ENCODE measurements around the gene TAS2R38.

- TF ChIP-seq CTCF (IDR thresholded peaks at IDR 0.05; ENCODE audit: low read depth, low read length, poor library complexity, severe bottlenecking) (no peak), EZH2phosphoT487 (IDR thresholded peaks at IDR 0.05; ENCODE audit: borderline replicate concordance, low read length) (no peak)
These were observed 6.0 kb upstream of the TAS2R38 start for GRCh38 chr7:141979568-141979967.
